GM18868 (cell line): Measurements from ENCODE around the gene EBF3.

Experiments used
- ATAC-seq: cut with Tn5 transposase; IDR thresholded peaks from one replicate; pipeline ENCODE4 v1.9.1; 2021; ENCODE audit warnings: mild to moderate bottlenecking, moderate library complexity; ENCODE audit not compliant: unreplicated experiment

Gene EBF3

GRCh38 chr10:129972145-129972965 is 8.3 kb upstream of the EBF3 start:
- ATAC-seq, result no peak

GRCh38 chr10:129971381-129972144 is 7.5 kb upstream of the EBF3 start:
- peak; percentile 84 for ATAC-seq

DNA sequence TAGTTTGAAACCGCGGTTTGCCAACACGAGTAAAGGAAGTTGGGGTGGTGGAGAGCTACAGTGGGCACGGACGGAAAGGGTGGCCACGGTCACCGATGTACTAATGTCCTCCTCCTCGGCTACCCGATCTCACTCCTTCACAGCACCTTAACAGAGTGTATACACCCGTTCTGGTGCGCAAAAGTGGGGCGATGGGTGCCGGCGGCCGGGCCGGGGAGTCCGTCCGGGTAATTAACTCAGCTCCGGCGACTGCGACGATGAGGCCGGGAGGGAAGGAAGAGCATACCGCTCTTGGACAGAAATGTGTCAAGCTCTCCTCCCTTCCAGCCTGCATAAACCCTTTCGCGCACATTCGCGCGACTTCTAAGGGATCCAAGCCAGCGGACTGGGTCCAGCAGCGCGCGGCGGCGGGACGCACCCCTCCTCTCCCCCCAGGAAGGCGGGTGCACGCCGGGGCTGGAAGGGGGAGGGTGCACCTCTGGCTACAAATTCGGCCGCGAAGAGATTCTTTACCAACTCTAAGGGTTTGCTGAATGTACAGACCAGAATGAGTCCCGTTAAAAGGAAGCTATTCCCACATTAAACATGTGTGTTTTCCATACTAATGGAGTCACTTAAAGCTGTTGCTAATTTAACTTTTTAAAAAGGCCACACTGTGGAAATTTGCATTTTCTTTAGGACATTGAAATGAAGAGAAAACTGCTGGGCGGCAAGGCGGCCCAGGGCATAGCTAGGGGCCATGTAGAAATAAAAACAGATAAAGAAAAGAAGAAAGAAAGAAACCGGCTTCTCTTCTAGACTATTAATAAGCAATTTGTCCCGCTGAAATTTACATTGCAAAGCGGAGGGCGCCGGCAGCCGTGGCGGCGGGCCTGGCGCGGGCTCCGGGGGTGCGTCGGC is 6.6 kb upstream of the EBF3 start:
- no peak for ATAC-seq

GRCh38 chr10:129969911-129970464 is 5.9 kb upstream of the EBF3 start:
- no peak for ATAC-seq

- ATAC-seq, result no peak
Measured at GRCh38 chr10:129969184-129969910, 5.3 kb upstream of the EBF3 start.

DNA sequence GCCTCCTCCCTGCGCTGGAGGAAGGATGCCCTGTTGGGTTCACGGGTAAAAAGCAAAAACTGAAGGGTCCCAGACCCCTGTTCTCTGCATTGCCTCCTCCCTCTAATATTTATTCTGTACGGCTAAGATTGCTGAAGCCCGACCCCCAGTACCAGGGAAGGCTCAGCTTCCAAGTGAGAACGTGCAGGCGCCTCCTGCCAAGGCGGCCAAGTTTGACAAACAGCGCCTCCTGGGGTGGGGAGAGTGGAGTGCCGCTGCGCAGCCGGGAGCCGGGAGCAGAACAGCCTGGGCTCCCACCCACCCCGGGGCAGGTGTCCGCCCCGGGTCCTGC is 4.7 kb upstream of the EBF3 start:
- ATAC-seq, result no peak

DNA sequence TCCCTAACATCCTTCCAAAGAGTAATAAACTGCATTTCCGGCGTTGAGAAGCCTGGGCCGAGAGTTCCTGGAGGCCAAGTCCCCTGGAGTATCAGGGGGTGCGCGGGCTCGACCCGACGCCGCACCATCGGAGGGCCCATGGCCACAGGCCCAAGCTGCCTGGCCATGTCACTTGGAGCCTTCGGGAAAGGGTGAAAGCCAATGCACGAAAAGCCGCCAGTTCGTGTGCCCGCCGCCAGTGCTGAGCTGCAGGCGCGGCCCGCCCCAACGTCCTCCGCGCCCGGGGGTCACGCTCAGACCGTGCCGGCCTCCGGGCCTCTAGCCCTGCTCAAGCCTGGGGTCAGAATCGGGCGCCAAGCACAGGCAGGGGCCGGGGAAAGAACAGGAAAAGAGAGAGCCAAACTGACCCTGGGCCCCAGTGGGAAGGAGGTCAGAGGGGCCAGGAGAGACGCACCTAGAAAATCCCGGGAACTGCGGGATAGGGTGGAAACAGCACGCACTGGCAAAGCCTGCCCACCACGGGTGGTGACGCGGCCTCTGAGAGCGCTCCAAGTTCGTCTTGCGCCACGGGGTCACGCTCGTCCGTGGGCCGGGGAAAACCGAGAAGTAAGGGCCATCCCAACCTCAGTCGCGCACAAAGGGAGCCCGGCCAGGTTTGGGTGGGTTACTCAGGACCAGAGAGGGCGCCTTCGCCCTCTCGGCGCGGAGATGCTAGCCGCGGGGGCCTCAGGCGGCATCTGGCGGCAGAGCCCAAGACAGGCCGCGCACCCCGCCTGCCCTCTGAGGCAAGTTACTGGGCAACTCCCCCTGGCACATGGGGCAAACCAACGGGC is 4.2 kb upstream of the EBF3 start:
- ATAC-seq, result no peak

GRCh38 chr10:129967579-129968019 is 3.5 kb upstream of the EBF3 start:
- no peak for ATAC-seq

DNA sequence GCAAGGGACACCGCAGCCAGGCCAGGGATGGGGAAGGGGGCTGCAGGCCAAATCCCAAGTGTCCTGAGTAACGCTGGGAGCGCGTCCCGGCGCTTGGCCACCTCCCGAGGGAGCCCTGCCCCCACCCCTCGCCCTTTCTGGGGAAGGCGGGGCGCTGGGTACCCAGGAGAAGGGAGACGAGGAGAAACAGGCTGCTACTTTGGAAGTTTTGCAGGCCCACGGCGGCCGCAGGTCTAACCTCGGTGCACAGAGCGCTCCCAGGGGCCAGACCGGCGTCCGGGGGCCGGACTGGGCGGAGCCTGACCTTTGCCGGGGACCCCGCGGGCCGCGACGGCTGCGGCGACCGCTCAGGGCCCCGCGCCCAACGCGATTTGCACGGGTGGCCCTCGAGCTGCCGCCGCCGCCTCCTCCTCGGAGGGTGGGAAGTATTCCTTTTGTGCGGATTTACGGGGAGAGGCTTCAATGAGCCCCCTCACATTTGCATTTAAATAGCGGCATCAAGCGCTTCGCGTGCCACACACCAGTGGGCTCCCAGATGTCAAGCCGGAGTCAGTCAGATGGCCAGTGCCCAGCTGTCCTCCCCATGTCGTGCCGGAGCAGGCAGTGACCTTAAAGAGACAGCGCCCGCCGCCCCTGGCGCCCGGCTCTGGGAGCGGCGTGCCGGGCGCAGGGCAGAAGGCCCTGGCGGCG is 3.0 kb upstream of the EBF3 start:
- no peak for ATAC-seq

GRCh38 chr10:129966370-129966888 is 2.4 kb upstream of the EBF3 start:
- ATAC-seq, result no peak

DNA sequence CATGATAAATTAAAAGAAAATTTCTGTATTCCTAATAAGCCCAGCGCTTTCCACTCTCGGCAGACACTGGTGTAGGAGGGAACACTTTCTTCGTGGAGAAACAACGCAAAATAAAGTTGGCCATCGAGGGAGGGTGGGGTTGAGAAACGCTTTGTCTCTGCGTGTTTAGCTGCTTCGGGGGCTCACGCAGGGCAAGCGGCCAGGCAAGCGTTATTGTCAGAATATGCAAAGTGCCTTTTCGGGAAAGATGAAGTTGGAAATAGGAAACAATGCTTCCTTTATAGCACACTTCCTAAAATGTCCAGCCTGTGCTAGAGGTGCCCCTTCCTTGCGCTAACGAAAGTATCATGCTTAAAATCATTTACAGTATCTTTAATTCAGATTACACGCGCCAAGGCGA is 1.9 kb upstream of the EBF3 start:
- ATAC-seq, result no peak

DNA sequence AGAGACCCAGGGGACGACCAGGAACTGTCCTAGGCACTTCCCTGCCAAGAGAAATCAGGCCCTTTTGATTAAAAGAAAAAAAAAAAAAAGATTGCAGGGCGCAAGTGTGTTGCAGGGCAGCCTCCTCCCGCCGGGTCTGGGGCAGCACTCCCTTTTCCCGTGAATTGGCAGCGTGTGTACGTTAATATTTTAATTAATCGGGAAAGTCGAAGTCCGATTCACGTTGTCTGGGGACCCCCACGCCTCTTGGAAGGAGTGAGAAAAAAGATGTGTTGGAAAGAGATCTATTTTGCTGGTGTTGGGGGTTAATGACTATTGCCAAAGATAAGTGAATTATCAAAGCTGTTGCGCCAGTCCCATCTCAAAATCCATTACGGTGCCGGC is 1.3 kb upstream of the EBF3 start:
- no peak for ATAC-seq

DNA sequence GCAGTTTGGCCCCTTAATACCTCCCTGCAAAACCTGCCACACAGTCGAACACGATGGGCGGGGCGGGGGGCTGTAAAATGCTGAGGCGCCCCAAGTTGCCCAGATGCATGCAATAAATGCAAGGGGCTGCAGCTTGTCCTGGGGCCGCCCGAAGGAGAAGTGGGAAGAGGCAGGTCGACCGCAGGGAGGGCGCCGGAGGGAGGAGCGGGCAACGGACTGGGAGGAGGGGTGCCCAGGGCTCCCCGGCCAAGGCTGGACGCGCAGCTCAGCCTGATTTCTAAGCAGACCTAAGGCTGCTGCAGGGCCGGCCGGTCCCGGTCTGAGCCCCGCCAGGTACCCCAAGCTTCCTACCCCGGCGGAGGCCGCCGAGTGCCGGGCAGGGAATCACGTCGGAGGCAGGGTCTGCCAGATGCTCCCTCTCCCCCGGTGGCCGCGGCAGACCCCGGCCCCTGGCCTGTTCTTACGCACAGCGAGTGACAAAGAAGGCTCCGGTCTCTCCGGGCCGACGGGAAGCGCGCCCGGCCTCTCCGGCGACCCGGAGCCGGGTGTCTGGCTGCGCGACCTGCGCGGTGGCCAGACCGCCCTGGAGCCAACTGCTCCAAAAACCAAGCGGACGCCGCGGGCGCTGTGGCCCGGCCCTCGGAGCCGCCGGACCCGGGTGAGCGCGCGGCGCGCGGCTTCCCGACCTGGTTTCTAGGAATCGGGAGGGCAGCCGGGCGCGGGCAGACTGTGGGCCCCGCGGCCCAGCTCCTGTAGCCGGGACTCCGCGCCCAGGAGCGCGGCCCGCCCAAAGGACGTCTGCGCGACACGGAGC is 744 bp upstream of the EBF3 start:
- ATAC-seq, result no peak

DNA sequence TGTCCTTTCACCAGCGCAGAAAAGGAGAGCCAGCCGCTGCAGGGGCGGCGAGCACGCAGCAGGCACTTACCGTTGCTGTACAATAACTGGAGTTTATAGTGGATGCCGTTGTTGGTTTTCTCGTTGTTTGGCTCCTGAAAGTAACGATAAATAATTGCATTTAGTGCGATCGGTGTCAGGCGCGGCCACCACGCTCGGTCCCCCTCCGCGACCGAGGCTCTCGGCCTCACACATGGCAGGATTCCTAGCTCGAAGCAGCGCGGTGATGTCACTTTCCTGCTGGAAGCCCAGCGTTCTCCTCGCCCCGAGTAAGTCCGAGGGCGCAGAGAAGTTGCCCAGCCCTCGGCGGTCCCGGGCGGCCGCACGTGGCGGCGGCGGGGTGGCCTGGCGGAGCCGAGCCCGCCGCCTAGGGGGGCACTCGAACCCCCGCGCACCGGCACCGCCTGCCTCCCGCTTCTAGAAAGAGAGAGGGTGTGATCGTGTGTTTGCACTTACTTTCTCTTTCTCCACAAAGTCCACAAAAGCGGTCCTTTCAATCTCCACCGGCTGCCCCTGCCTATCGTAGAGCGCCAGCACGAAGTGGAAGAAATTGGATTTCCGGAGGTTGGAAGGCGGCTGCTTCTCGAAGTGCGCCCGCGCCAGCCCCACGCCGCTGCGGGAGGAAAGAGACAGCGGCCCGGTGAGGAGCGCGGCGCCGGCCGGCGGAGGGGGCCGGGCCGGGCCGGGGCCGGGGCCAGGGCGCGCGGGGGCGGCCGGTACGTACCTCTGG is 1.0 kb downstream of the EBF3 start:
- no peak for ATAC-seq

DNA sequence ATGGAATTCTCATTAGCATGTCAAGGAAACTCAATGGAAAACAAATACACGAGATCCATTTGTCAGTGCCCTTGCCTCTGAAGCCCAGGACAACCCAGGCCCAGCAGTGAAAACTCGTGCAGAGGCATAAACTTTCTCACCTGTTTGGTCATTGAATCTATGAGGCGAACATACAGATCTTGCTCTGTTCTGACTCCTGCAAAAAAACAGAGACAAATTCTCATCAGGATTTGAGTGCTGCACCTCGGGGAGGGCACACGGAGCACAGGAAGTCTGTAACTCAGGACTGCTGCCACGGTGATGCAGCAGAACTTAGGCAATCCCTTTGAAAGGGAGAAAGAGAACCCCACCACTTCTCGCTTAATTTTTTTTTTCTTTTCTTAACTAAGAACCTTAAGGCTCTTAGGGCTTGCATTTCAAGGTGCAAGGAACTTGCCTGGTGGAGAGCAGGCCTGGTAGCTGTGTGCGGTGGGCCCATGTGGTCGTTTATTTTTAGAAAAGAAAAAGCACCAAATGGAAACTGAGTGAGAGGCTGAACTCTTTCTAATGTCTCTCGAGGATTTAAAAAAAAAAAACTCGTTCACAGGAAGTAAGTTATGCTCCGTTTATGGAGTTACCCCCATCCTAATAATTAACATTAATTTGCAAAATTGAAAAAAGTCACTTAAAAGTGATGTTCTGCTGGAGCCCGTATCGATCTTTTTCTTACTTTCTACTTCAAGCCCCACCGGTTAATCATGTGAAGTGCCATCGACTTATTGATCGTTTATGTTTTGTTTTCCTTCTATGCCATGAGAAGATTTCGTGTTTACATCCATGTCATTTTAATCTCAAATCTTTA is 1.8 kb downstream of the EBF3 start:
- no peak for ATAC-seq

GRCh38 chr10:129961157-129961701 is 2.8 kb downstream of the EBF3 start:
- ATAC-seq, result no peak
